Brain pericyte (primary cell): Measurements from ENCODE around the gene STRA8.
"Not testable (repeated sequence)": the region's sequence is repeated elsewhere in the genome, so short reads cannot be mapped to it uniquely, and the experiment has no call there.

ENCODE experiments used
- DNase-seq: peaks from one replicate; pipeline ENCODE4 v3.0.0-alpha.2; 2012; ENCODE audit warnings: low read depth, low spot score

Gene STRA8

GRCh38 chr7:135204876-135205275 is 28.8 kb upstream of the STRA8 start:
- no peak for DNase-seq

- DNase-seq, result no peak
Observed at GRCh38 chr7:135205850-135206249, 27.8 kb upstream of the STRA8 start.

GRCh38 chr7:135206941-135207391 is 26.7 kb upstream of the STRA8 start:
- no peak for DNase-seq

GRCh38 chr7:135207406-135208101 is 26.1 kb upstream of the STRA8 start:
- DNase-seq, result no peak

- DNase-seq, result no peak
Observed at GRCh38 chr7:135208102-135208793, 25.4 kb upstream of the STRA8 start.

GRCh38 chr7:135209225-135209834 is 24.3 kb upstream of the STRA8 start:
- DNase-seq, result no peak

- no peak for DNase-seq
Observed at GRCh38 chr7:135210888-135211178, 22.8 kb upstream of the STRA8 start.

GRCh38 chr7:135211179-135211945 is 22.3 kb upstream of the STRA8 start, which contains the start of gene WDR91:
Gene WDR91 (minus strand): TSS chr7:135211526. CDS start chr7:135211502, 24 bp downstream.
- DNase-seq, result peak; percentile 61

- DNase-seq, result peak; percentile 24
Observed at GRCh38 chr7:135211946-135212685, 21.5 kb upstream of the STRA8 start.

- DNase-seq, result no peak
Observed at GRCh38 chr7:135213831-135214230, 19.8 kb upstream of the STRA8 start.

- DNase-seq, result no peak
Observed at GRCh38 chr7:135215180-135215579, 18.5 kb upstream of the STRA8 start.

- DNase-seq, result no peak
Observed at GRCh38 chr7:135215698-135216097, 17.9 kb upstream of the STRA8 start.

- no peak for DNase-seq
Observed at GRCh38 chr7:135217645-135218509, 15.8 kb upstream of the STRA8 start.

GRCh38 chr7:135224027-135224426 is 9.6 kb upstream of the STRA8 start:
- DNase-seq, result no peak

GRCh38 chr7:135231686-135232085 is 2.0 kb upstream of the STRA8 start:
- no peak for DNase-seq

- DNase-seq, result no peak
Observed at GRCh38 chr7:135232087-135232486, 1.6 kb upstream of the STRA8 start.

GRCh38 chr7:135232720-135233119 is 918 bp upstream of the STRA8 start:
- DNase-seq, result no peak

GRCh38 chr7:135234095-135234494 is 457 bp downstream of the STRA8 start:
- not testable (repeated sequence) for DNase-seq

- DNase-seq, result no peak
Observed at GRCh38 chr7:135234727-135235126, 1.1 kb downstream of the STRA8 start.

GRCh38 chr7:135235841-135236240 is 2.2 kb downstream of the STRA8 start:
- DNase-seq, result no peak
